GM19468 (cell line): Measurements from ENCODE around the gene COX17.

Experiments used
- ATAC-seq: cut with Tn5 transposase; IDR thresholded peaks from one replicate; pipeline ENCODE4 v1.9.1; 2021; ENCODE audit warnings: mild to moderate bottlenecking, moderate library complexity, moderate number of reproducible peaks; ENCODE audit not compliant: unreplicated experiment; ENCODE audit errors: extremely low read depth

The COX17 gene

DNA sequence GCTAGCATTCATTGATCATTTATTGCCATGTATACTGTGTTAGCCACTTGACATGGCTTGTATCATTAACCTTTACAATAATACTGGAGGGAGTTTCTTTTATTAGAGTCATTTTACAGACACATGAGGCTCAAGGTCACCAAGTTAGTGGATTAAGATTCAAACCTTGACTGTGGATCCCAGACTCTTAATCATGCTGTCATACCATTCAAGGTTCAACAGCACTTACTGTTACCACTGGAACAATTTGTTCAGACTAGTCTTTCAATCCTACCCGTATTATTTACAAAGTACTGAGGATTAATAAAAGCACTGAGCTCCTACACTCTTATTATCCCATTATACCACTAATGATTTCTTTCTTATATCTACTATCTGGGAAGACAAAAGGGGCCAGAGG is 1.2 kb downstream of the COX17 start:
- ATAC-seq = no peak

DNA sequence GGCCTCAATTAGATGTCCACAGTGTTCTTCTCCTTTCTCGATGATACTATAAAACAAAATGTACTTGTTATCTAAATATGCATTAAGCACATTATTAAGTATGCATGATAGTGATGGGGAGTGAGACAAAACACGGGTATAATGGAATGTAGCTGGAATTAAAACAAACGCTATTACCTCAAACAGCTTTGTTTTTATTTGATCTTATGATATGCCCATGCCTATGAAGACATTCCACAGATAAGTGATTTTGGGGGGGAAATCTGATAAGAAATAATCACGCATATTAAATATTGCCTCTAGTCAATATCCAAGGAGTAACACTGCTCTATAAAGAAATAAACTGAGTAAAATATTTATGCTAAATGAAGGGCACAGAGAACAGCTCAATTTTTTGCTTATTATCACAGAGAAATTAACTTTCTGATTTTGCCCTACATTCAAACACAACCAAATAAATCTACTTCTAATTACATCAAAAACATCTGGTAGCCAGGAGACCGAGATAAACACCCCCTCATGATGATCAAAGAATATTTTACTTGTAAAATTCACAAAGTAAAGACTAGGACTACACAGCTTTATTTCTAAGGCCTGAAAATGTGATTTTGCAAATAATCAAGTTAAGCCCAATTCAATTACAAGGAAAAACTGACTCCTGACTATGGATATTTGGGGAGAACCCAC is 1.9 kb downstream of the COX17 start:
- ATAC-seq = no peak

DNA sequence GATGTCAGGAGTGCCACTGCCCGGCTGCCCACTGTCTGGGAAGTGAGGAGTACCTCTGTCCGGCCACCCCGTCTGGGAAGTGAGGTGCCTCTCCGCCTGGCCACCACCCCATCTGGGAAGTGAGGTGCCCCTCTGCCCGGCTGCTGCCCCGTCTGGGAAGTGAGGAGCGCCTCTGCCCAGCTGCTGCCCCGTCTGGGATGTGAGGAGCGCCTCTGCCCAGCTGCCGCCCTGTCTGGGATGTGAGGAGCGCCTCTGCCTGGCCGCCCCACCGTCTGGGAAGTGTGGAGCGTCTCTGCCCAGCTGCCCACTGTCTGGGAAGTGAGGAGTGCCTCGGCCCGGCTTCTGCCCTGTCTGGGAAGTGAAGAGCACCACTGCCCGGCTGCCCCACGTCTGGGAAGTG is 3.3 kb downstream of the COX17 start:
- ATAC-seq = no peak

DNA sequence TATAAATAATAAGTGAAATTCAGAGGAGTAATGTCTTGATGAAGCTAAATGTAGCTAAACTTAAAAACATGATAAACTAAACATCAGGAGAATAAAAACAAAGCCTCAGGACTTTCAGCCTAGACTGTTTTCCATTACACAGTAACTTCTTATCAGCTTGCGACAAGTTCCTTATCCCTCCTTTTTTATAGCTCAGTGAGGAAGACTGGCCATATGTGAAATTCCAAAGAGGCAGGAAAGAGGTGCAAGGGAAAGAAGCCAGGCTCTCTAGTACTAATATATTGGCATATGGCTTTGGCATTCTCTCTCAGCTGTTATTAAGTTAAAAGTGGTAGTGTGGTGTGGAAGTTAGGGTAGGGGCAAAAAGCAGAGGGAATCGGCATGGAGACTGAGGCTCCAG is 4.4 kb downstream of the COX17 start:
- ATAC-seq = no peak

DNA sequence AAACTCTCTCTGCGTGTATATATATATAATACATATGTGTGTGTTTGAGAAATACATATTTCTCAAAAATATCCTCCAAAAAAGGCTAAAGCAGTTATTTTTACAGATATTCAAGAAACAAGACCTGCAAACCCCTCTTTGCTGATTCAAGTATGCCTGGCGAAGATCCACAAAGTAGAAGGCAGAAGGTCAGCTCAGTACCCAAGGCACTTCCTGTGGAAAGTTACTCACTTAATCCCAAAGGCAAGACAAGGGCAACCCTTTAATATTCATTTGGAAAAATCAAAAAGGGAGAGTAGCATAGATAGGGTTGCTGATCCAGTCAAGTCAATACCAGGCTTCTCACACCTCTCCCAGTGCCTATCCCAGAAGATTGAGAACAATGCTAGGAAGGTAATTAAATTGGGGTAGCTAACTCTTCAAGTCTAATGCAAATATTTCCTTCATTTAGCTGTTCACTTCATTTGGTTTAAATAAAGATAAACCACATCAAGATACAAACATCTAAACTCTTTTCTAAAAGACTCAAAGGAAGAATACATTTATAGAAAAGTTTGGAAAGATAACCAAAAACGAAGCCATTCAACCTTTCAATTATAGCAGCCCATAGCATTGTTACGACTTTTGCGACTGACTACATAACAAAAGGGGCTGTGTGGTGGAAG is 7.2 kb downstream of the COX17 start:
- no peak for ATAC-seq

DNA sequence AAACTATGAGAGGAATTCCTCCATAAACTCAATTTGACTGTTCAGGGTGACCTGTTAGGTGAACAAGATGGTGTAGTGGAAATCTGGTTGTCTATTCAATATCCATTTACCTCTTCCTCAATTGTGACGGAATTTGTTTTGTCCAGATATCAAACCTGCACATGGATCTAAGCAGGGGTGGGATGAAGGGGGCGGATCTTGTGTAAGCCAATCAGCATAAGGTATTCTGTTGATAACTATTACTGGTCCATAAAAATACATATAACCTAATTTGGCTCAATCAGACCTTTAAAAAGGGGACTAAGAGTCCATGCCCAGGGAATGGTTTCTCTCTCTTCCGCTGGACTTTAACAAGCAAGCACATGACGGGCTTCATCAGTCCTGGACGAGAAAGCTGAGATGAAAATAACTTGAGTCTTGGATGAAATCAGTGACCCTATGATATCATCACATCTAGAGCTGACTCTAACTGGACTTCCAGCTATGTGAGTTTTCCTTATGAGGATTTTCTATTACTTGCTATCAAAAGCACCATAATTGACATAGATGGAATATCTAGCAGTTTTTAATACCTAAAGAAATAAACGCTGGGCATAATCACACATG is 11.1 kb downstream of the COX17 start:
- no peak for ATAC-seq

DNA sequence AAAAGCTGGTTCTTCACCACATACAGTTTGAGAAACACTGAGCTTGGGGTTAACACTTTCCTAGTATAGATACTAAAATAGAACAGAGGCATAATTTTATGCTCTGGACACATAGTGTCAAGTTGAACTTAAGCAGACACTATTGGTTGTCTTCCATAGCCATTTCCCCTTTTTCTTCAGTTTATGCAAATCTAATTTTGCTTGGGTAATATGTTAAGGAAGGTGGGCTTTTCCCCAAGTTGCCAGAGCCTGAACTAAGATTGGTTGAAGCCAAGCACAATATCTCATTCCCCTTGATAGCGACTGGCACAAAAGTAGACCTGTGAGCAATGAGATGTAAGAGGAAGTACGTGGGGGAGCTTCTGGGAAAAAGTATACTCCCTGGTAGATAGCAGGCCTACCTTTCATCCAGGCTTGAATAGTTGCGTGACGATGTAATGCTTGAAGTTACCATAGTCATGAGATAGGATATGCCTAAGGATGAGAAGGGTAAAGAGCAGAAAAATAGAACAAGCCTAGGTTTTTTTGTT is 12.3 kb downstream of the COX17 start:
- no peak for ATAC-seq

DNA sequence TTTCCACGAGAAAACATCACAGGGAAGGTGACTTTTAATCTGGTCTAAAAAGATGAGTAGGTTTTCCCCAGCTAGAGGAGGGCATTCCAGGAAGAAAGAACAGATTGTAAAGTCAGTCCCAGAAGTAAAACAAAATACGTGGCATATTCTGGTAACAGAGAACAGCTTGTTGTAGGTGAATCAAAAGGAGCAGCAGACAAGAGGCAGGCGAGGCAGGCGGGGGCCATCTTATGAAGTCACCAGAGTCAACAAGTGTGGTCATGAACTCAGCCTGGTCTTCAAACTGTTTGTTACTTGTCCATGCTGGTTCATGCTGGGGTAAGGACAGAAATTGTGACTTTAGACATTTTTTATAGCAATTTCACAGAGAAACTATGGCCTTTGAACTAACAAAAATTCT is 12.8 kb downstream of the COX17 start:
- ATAC-seq = no peak

DNA sequence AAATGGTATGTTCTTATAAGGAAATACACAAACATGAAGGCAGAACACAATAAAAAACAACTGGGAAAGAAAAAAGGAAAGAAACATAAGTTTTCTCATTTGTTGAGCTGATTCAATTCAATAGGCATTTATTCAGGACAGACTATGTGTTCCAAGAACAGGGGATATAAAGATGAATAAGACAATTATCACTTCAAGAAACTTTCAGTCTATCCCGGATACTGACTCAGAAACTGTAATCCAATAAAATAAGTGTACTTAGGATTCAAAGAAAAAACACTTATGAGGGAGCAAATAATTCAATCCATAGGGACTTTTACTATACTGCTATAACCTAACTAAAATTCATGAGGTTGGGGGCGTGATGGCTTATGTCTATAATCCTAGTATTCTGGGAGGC is 13.3 kb downstream of the COX17 start:
- no peak for ATAC-seq

DNA sequence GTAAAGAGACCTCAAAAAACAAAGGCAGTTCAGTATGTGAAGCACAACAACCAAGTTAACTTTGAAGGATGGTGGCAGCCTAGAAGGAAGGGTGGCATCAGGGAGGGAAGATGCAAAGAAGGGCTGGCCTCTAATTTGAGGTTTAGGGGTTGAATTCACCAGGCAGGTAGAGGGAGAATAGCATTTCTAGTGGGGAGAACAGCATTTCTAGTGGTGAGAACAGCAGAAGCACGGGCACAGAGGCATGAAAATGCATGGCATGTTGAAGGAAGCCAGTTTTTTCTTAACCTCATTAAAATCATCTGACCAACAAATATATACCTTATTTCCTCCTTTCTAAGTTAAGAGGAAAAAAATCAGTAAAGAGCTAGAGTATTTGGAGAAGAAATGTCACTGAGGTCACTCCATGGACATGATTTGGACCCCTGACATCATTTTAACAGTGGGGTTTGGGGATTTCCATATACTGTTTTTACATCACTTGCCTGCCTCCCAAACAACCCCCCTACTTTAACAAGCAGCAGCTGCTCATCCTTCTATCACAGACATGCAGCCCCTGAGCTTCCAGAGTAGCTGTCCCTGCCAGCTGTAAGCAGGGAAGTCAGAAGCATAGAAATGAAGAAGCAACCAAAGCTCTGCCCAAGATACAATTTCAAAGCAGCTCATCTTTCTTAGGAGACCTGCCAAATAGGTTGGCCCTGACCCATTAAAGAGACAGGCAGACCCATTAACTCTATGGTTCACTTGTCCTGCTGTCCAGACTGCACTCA is 14.4 kb downstream of the COX17 start:
- no peak for ATAC-seq

DNA sequence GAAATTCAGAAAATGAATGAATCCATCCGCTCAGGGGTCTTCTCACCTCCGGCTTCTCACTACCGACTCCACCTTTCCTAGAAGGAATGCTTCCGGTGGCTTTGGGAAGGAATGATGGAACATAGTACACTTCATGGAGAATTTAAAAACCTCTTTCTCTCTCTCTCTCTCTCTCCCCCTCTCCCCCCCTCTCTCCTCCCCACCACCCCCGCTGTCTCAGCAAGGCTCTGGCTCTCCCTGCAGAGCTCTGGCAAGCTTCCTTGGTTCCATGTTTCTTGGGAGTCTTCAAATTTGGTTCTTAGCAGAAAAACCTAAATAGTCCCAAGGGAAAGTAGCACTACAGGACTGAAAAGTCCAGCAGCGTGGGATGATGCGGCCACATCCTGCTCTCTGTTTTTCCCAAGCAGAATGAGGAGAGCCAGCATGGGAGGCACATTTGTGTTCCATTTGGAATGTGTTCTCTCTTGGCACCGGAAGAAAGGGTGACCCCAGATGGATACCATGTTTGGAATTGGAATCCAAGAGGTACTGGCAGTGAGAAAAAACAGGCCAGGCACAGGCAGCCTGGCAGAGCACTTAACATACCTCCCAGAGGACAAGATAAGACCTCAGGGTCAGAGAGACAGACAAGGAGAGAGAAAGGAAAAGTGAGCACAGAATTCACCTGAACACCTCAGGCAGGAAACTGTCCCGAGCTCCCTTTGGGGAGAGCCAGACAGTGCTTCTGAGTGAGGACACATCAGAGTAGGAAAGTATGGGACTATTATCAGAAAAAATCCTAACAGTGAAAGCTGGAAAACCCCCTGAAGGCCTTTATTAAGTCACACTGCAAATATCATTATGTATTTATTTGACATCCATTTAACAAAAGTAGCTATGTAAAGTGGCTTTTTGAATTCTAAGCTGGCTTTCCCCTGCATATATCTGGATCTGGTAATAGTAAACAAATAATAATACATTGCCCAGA is 16.4 kb downstream of the COX17 start, which contains the start of gene POPDC2:
Gene POPDC2 (minus strand): TSS at position 116 of the 967 bp plus-strand sequence. CDS start 166 bp downstream, outside the sequence.
- no peak for ATAC-seq

DNA sequence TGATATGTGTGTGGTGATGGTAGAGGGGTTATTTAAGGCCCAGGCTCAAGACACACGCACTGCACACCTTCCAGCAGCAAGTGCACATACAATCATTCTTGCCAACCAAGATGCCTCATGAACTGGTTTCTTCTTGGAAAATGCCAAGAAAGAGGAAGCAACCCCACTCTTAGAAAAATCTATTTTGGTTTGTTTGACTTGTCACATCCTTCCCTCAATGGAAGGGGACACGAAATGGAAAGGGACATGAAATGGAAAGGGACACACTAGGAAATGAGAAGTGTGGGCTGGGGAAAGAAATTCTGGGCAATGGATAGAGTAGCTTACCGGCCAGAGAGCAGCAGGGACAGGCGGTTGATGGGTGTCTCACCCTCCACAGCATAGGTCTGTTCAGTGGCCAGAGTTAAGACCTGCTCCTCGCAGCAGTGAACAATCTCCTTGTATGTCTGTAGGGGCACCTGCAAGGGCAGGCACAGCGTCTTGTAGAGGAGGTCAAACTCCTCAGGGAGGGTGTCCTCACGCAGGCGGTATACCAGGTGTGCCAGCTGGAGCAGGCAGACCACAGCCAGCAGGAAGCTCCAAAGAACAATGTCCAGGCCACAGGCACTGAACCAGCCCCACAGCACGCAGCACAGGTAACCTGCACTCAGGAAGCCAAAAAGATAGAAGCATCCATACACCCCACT is 17.5 kb downstream of the COX17 start:
- ATAC-seq = no peak

DNA sequence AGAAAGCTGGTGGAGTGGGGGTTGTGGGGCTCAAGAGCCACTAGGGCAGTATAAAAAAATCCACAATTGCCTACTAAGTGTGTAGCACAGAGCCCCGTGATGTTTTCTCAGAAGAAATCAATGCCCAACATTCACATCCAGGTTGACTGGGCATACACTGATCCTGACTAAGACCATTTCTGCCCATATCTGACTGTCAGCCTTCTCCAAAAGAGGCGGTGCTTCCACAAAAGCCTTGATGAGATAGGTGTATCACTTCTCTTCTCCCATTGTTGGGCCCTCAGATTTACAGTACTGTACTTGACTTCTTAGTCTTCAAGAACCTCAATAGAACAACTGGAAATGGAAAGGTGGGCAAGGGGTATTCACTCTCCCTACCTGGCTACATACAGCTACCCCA is 18.2 kb downstream of the COX17 start:
- no peak for ATAC-seq

DNA sequence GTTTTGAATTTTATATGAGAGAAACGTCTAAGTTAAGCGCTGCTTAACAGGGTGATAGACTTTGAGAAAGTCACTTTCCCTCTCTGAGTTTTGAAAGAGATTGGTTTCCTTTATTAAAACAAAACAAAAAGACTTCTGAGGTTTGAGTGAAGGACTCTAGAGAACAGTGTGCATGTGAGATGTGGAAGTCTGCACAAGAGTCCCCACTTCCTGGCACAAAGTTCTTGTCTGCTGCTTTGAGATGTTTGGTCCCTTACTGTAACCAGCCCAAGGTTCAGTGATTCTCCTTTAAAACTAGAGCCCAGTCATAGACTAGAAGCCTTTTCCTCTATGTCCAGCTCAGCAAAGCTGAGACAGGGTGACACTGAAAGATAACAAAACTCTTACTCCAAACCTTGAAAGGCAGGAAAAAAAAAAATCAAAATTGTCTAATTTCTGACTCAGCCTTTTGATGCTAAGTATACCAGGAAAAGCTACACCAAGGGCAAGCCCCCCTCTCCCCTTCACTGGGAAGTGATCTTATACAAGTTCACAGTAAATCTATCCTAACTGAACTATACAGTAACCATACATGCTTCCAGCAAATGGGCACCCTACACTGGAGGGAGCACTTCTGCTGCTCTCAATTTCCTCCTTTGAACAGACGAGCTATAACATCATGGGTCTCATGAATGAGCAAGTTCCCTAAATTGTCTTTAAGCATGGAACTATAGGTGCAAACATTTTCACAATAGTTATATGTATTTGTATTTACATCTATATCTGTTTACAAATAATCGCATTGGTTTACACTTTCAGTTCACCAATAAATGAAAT is 19.1 kb downstream of the COX17 start:
- ATAC-seq = no peak

DNA sequence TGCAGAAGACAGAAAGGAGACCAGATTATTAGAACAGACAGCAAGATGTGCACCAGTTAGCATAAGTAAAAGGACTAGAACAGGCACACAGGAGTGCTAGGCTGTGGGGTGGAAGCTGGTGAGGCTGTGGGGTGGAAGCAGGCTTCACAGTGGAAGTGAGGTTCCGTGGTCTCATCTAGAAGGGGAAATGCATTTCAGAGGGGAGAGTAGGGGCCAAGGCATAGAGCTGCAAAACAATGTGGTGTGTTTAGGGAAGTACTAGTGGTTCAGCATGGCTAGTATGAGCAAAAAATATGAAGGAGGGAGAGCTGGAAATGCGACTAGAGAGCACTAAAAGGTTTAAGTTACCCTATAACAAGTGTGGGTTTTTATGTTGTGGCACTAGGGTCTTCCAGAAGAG is 23.3 kb downstream of the COX17 start:
- no peak for ATAC-seq

DNA sequence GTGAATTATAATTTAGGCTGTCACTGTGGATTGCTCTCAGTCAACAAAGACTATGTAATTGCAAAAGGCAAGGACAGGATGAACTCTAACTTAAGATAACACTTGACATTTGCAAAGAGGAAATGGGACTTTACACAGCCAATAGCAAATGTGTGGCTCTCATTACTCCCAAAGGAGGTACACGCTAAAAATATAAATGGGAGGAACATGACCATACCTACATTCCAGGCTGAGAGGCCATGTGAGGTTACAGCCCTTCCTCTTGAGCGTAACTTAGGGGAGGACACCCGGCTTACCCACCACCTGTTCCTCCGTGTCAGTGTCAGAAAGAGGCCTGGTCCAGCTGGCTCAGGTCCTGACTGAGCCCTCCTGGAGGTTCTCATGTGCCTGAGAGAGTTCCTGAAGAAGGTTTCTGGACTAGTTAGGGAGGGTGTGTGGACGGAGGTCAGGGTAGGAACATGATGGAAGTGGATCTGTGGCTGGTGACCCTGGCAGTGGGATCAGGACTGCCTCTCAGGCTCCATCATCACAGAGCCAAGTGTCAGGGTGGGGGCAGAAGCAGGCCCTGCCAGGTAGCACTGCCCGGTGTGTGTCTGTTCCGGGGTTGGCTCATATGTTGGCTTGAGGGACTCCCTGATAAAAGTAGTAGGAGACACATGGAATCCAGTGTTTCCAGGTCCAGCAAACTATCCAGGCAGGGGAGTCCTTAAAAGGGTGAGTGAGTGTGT is 24.7 kb downstream of the COX17 start:
- no peak for ATAC-seq

DNA sequence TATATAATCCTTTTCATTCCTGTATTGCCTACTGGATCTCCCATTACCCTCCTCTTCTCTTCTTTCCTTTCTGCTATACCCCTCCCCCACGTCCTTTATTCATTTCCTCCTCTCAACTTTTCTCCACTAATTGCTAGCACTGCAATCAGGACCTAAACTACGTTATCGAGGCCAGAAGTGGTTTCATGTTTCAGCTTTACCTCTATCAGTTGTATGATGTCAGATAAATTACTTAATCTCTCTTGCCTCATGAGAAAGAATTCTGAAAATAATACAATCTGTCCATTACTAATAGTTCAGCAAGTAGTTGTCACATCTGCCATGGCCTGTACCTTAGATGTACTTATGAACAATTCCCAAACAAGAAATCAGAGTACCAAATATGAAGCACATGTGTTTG is 27.4 kb downstream of the COX17 start:
- ATAC-seq = no peak
